ENCODE measurements around the gene GPR107.

The GPR107 gene

GRCh38 chr9:130171226-130172148, 117.8 kb downstream of the GPR107 start:
- no peak for DNase-seq

DNA sequence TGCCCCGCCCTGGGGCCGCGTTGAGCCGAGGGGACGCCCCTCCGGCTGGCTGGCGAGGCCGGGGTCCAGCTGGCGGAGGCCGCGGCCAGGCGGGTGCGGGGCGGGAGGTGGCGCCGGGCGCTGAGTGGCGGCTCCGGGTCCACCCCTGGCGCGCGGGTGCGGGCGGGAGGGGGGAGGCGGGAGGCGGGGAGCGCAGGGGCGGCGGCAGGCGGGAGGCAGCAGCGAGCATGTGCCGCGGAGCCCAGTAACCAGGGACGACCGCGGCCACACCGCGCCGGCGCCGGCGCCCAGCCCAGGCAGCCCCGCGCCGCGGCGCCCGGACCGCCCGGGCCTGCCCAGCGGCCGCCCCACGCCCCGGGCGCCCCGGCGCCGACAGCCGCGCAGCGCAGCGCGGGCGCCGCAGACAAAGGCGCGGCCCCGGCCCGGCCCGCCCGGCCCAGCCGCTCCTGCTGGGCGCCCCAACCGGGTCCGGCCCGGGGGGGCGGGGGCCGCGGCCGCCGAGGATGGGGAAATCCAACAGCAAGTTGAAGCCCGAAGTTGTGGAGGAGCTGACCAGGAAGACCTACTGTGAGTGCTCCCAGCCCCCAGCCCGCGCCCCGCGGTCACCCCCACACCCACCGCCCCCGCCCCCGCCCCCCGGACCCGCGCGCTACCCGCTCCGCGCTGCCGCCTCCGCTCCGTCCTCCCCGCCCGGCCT, 118.6 kb downstream of the GPR107 start, which contains the start of gene NCS1:
NCS1 (plus strand) TSS at position 244 of the 697 bp plus-strand sequence; CDS start at position 504, 260 bp downstream.
- peak in 2 of 4 experiments; percentile 10 to 28 for DNase-seq

DNA sequence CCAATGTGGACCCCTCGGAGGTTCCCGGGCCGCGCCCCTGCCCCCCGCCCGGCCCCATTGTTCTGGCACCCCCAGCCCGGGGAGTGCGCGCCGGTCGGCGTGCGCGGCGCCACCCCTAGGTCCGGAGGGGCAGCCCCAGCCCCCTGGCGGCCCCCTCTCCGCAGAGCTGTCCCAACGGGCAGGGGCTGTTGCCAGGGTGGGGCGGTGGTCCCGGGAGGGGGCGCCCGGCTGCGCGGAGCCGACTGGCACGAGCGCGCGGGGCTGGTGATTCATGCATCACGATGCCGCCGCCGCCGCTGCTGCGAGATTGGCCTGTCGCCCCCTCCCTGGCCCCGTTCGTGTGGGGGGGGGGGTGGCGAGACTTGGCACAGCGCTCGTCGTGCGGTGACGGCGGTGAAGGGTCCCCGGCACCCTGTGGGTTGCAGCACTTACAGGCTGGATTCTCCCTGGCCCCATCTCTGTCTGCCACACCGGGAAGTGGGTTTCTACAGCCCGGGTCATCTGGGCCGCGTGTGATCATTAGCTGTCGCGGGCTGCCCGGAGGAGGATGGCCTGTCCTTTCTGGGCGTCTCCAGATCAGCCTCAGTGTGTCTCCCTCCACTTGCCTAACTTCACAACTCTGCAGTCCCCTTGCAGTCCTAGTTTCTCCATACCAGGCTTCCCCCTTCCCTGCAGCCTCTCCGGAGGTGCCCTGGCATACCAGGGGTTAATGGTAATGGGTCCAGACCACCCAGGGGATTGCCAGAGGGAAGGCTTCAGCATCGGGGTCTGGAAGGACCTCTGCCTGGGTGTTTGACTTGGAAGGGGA, 119.4 kb downstream of the GPR107 start:
- peak in 1 of 4 experiments; percentile 36 for DNase-seq

DNA sequence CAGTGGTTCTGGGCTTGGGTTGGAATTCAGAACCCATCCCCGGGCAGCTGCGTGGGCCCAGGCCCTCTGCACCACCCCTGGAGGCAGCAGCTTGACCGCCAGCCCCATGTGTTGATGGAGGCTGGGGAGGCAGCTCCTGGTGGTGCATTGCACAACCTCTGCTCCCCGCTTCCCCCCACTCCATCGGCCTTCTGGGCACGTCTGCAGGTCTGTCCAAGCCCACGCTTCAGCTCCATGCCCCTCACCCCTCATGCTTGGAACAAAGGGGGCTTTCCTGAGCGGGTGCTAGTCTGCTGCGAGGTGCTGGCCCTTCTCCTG, 119.9 kb downstream of the GPR107 start:
- DNase-seq = no peak

GRCh38 chr9:130174025-130174424, 120.3 kb downstream of the GPR107 start:
- DNase-seq = no peak

- no peak for DNase-seq
These were observed 121.2 kb downstream of the GPR107 start for GRCh38 chr9:130174920-130175321.

DNA sequence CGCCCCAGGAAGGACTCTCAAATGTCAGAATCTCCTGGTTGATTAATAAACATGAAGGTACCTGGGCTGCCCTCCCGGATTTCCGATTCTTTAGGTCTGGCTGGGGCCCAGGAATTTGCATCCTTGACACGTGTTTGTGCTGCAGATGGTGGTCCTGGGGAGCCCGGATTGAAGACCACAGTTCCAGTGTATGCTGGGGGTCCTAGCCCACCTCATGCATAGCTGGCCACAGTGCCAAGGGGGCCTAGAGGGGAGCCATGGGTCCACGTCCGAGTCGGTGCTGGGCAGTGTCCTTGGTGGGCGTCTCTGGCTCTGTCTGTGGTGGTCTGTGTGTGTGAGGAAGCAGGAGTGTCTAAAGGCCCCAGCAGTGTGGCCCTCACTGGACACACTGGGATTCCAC, 121.6 kb downstream of the GPR107 start:
- no peak for DNase-seq

DNA sequence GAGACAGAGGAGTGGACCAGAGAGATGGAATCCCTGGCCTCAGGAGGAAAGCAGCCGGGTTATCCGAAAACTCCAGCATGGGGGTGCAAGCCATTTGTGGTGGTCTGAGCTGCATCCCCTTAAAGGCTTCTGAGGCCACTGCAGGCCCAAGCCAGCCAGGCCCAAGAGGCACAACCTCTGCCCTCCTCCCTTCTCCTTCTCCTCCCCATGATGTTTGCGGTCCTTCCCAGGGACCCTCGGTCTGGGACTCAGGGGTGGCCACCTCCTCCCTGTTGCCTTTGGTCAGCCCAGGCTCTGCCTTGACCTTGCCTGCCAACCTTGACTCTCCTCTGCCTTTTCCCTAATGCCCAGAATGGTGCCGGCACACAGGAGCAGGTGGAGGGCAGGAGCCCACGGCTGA, 123.1 kb downstream of the GPR107 start:
- no peak for DNase-seq

DNA sequence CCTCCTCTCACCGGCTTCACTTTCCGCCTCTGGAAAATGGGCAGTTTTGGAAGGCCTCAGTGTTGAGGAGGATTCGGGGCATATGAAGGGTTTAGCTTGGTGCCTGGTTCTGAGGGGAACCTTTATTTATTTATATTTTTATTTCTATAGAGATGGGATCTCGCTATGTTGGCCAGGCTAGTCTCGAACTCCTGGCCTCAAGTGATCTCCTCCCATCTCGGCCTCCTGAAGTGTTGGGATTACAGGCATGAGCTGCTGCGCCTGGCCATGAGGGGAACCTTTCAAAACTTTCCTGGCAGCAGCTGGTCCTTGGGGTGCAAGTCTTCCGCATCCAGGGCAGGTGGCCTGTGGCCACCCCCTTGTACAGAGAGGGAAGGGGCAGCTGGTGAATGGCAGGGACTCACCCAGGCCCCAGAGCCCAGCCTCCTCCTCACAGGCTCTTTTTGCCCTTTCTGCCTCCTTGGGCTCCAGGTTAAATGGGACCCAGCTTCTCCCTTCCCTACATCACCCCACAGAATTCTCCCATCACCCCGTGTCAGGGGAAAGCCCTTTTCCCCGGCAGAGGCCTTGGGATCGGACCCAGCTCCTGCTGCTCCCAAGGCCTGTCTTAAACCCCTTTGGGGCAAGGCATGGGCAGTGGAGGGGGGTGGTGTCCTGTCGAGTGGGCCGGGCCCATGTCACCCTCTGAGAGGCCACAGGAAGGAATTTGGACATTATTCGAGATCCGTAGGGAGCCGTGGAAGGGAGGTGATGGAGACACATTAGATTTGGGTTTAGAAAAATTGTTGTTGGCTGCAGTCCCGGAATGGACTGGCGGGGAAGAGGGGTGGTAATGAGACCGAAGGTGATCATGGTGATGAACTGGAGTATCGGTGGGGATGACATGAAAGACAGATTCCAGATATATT, 124.4 kb downstream of the GPR107 start:
- no peak for DNase-seq

DNA sequence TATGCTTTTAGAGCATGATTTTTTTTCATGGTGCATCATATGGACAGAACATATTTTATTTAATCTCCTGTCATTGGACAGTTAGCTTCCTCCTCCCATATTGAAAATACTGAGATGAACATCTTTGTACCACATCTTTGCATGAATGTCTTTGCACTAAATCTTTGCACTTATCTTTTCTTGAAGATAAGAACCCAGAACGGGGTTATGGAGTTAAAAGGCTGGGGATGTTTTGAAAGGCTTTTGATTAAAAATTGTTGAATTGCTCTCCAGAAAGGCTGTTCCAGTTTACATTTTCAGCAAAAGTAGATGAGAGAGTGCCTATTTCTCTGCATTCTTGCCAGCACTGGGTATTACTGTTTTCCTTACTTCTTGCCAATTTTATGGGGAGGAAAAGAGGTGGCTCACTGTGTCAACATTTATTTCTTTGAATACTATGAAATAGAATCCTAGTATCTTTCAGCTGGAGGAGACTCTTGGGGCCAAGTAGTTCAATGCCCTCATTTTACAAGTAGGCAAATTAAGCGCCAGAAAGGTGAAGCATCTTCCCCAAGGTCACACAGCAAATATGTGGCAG, 125.7 kb downstream of the GPR107 start:
- DNase-seq = no peak

DNA sequence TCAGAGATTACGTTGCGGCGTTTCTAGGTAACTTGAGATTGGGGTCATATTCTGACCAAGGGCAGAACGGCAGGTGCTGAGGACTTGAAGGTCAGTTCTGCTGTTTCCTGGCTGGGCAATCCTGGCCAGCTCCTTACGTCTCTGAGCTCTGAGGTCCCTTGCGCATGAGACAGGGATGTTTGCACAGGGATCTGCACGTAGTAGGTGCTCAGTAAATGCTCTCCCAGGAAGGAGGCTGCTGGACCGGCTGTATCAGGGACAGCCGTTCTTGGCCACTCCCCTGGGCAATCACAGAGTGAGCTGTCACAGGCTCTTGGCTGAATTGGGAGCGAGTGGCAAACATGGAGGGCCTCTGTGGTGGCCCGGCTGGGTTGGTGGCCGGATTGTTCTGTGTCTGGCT, 126.8 kb downstream of the GPR107 start:
- DNase-seq = no peak

DNA sequence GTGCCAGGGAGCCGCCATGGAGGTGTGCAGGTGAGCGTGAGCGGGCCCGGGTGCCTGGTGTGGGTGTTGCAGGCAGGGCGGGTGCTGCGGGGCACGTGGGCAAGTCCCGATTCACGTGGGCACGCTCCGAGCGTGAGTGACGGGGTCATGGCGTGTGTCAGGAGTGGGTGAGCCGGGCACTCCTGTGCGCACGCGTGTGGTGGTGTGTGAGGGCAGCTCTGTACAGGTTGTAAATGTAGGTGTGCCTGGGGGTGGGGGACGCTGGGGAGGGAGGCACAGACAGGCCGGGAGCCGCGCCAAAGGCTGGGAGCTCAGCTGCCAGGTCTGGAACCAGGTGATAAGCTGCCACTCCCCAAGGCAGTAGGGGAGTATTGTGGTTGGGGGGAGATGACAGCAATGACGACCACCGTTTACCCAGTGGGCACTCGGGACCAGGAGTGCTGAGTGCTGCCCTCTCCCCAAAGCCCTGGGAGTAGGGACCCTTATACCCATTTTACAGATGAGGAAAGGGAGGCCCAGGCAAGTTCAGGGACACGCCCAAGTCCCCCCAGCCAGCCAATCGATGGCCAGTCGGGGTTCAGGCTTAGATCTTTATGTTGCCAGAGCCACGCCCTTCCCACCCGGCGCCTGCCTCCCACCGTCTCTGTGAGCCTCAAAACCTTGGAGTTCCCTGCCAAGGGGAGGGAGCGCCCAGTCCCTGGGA, 128.1 kb downstream of the GPR107 start:
- DNase-seq = no peak

DNA sequence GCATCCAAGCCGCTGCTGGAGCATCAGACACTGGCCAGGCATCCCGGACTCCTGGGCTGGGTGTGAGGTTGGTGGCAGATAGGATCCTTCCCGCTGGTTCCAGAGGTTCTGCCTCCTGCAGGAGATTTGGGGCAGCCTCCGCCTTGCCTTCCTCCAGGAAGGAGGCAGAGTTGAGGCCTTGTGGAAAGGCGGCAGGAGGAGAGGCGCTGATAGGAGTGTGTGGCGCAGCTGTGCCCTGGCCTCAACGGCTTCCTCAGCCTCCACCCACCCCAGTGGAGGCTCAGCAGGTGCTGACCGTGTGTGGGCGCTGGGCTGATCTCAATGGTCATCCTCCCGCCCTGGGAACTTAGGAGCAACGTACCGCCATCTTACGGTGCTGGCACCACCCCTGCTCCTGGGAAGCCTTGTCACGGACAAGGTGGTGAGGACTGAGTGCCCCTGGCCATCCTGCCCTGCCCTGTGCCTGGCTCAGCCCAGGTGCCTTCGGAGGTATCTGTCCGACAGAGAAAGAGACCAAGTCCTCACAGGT, 128.7 kb downstream of the GPR107 start:
- no peak for DNase-seq

- no peak for DNase-seq
These were observed 129.5 kb downstream of the GPR107 start for GRCh38 chr9:130183133-130183762.

GRCh38 chr9:130185017-130185416, 131.3 kb downstream of the GPR107 start:
- no peak for DNase-seq

GRCh38 chr9:130185490-130186031, 131.9 kb downstream of the GPR107 start:
- no peak for DNase-seq

DNA sequence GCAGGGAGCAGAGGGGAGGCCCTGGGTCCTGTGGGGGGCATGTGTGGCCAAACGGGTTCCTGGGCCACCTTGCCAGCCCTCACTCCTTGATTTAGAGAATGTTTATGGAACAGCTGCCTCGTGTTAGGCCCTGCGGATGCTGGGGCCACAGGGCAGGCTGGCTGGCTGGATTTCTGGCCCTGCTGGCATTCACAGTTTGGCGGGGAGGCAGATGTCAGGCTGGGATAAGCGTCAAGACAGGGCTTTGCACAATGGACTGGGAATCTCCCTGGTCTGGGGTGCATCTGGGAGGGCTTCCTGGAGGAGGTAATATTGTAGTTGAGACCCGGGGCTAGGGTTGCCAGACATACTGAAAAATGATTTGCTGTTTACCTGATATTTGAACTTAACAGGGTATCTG, 132.3 kb downstream of the GPR107 start:
- DNase-seq = no peak

- DNase-seq = no peak
These were observed 133.3 kb downstream of the GPR107 start for GRCh38 chr9:130186839-130187522.

DNA sequence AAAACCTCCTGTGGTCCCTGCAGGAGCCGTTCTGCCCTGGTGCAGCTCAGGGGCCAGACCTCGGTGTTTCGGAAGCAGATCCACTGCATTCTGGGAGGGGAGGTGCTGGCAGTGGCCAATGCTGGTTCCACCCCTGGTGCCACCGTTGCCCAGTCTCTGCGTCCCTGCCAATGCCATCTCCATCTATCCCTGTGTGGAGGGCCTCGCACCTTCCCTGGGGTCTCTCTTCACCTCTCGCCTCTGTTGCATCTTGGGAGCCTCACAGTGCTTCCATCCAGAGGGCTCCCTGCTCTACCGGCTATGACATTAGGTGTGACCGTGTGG, 133.8 kb downstream of the GPR107 start:
- no peak for DNase-seq
